ENCODE data around the gene HEXA. TPM values are rescaled to one million over a fixed set of nuclear protein-coding genes. Genes with fewer than 3 reads are reported as not detected.

HEXA gene
- total RNA-seq, 3 donors from 2014 or later: 63.6 to 147 (median 81.1) TPM

DNA sequence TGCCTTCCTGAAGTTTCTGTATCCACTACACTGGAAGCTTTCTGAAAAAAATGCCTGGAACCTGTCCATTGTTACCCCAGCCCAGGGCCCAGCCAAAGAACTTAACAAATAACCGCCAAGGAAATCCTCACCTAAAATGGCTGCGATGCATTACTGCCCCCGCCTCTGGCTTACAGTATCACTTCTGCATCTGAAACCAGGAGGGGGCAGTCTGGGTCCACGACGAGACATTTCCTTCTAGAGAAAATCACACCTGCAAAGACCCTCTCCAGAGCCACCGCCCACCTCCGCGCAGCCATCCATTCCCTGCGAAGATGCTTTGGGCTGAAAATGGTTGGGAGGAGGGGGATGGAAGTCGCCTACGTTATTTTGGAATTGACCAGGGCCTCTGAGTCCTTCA is 33.4 kb downstream of the HEXA start:
- Histone ChIP-seq H3K4me1 (no peaks in the 10 kb centered on the region), H3K9me3 (no peaks in the 10 kb centered on the region), H3K27me3 (no peaks in the 10 kb centered on the region), H3K27ac (no peak overlapping the region), H3K4me3 (no peak overlapping the region), H3K36me3 (peaks cover 9% of the 10 kb centered on the region)
- TF ChIP-seq POLR2A (IDR thresholded peaks at IDR 0.05) (no peak), POLR2AphosphoS5 (IDR thresholded peaks at IDR 0.05) (no peak)
- TF ChIP-seq, protein P1, sequence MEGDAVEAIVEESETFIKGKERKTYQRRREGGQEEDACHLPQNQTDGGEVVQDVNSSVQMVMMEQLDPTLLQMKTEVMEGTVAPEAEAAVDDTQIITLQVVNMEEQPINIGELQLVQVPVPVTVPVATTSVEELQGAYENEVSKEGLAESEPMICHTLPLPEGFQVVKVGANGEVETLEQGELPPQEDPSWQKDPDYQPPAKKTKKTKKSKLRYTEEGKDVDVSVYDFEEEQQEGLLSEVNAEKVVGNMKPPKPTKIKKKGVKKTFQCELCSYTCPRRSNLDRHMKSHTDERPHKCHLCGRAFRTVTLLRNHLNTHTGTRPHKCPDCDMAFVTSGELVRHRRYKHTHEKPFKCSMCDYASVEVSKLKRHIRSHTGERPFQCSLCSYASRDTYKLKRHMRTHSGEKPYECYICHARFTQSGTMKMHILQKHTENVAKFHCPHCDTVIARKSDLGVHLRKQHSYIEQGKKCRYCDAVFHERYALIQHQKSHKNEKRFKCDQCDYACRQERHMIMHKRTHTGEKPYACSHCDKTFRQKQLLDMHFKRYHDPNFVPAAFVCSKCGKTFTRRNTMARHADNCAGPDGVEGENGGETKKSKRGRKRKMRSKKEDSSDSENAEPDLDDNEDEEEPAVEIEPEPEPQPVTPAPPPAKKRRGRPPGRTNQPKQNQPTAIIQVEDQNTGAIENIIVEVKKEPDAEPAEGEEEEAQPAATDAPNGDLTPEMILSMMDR (IDR thresholded peaks at IDR 0.05): peak in 2 of 3 donors; percentile 14 to 15
- intact Hi-C loops (cut with DNase I; ENCODE audit: low total_unique reads): no loop called here
- no peak for DNase-seq (ENCODE audit: low spot score in 2 of 2)

DNA sequence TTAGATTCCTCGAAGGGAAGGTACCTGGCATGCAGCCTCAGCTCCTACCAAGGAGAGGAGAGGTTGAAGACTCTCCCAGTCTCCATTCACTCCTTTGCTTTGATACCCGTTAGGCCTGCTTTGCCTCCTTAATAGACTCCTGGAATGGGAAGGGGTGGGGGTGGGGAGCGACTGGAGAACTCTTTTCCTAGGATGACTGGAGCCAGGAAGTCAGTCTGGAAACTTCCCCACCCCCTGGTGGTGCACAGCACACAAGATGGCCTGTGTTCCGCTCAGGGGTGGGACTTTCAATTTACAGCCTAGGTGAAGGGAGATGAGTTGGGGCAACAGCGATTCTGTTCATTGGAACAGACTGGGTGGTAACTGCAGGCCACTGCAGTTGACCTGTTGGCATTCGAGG is 34.5 kb downstream of the HEXA start:
- no peak for DNase-seq (ENCODE audit: low spot score in 2 of 2)
- intact Hi-C loops (cut with DNase I; ENCODE audit: low total_unique reads): no loop called here
- H3K4me1 ChIP-seq: no peaks in the 10 kb centered on the region
- H3K27me3 ChIP-seq: no peaks in the 10 kb centered on the region
- no peak overlapping the region for H3K27ac ChIP-seq
- H3K4me3 ChIP-seq: no peak overlapping the region
- peaks cover 9% of the 10 kb centered on the region for H3K36me3 ChIP-seq
- H3K9me3 ChIP-seq: no peaks in the 10 kb centered on the region
- TF ChIP-seq, protein P1 (IDR thresholded peaks at IDR 0.05): no peak
- TF ChIP-seq POLR2AphosphoS5 (IDR thresholded peaks at IDR 0.05) (no peak), POLR2A (IDR thresholded peaks at IDR 0.05) (no peak)

DNA sequence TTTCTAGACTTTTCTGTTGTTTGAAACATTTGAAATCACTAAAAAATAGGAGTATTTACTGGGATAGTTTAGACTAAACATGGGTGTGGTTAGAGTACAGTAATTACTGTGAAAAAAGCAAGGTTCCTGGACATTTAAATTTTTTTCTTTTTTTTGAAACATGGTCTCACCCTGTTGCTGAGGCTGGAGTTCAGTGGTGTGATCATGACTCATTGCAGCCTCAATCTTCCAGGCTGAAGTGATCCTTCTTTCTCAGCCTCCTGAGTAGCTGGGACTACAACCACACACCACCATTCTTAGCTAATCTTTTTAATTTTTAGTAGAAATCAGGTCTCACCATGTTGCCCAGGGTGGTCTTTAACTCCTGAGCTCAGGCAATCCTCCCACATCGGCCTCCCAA is 35.4 kb downstream of the HEXA start:
- Histone ChIP-seq H3K4me3 (no peak overlapping the region), H3K27me3 (no peaks in the 10 kb centered on the region), H3K36me3 (peaks cover 8% of the 10 kb centered on the region), H3K9me3 (no peaks in the 10 kb centered on the region), H3K4me1 (no peaks in the 10 kb centered on the region), H3K27ac (peak overlapping the region in 1 of 2 donors; percentile 55)
- no peak for DNase-seq (ENCODE audit: low spot score in 2 of 2)
- intact Hi-C loops (cut with DNase I; ENCODE audit: low total_unique reads): no loop called here
- TF ChIP-seq, protein P1 (IDR thresholded peaks at IDR 0.05): no peak

DNA sequence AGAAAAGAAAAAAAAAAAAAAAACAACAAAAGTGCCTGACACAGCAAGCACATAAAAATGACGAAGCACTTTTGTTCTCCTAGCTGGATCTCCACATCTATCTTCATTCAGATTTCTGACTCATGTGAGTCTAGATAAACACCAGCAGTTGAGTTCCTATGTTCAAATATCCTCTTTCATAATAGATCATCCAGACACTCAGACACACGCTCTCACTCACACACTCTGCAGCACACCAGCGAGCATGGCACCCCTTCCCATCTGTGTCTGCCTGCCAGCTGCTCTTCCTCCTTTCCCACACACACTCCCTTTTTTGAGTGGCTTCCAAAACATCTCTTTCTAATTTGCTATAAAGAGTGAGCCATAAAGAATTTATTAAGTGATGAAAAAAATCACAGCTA is 36.0 kb downstream of the HEXA start:
- Histone ChIP-seq H3K4me3 (no peak overlapping the region), H3K27ac (peak overlapping the region in 1 of 2 donors; percentile 55), H3K27me3 (no peaks in the 10 kb centered on the region), H3K4me1 (no peaks in the 10 kb centered on the region), H3K36me3 (peaks cover 5% of the 10 kb centered on the region), H3K9me3 (no peaks in the 10 kb centered on the region)
- intact Hi-C loops (cut with DNase I; ENCODE audit: low total_unique reads): no loop called here
- TF ChIP-seq, protein P1 (IDR thresholded peaks at IDR 0.05): no peak
- TF ChIP-seq POLR2AphosphoS5 (IDR thresholded peaks at IDR 0.05) (no peak), POLR2A (IDR thresholded peaks at IDR 0.05) (no peak)
- no peak for DNase-seq (ENCODE audit: low spot score in 2 of 2)

DNA sequence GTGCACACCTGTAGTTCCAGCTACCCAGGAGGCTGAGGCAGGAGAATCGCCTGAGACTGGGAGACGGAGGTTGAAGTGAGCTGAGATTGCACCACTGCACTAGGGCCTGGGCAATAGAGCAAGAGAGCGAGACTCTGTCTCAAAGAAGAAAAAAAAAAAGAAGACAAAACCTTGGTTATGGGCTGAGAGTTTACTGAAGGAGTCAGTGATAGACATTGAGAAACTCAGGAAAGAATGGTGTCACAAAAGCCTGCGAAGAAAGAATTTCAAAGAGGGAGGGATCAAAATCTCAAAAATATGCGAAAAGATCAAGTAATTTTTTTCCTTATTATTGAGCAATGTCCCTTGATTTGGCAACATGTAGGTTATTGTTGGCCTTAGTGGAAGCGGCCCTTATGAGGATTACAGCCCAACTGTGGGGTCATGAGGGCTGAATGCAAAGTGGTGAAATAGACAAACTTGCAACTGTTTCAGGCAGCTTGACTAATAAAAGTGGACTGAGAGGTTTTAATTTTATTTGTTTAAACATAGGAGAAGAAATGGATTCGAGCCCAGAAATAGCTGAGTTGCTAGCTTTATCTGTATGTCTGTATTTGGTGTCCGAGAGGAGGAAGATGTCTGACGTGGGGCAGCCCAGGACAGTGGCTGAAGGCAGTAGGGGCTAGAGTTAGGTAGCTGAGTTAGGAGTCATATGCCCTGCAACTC is 37.0 kb downstream of the HEXA start:
- intact Hi-C loops (cut with DNase I; ENCODE audit: low total_unique reads): no loop called here
- no peak for DNase-seq (ENCODE audit: low spot score in 2 of 2)
- no peak overlapping the region for H3K4me3 ChIP-seq
- H3K36me3 ChIP-seq: peaks cover 5% of the 10 kb centered on the region
- peak overlapping the region in 1 of 2 donors; percentile 91 for H3K27ac ChIP-seq
- H3K27me3 ChIP-seq: no peaks in the 10 kb centered on the region
- TF ChIP-seq POLR2AphosphoS5 (IDR thresholded peaks at IDR 0.05): no peak
- TF ChIP-seq, protein P1 (IDR thresholded peaks at IDR 0.05): no peak
- no peak for TF ChIP-seq POLR2A (IDR thresholded peaks at IDR 0.05)
- H3K9me3 ChIP-seq: no peaks in the 10 kb centered on the region
- H3K4me1 ChIP-seq: no peaks in the 10 kb centered on the region
